Neuronal stem cell (in vitro differentiated cells): Measurements from ENCODE around the gene SHC2.
"Not testable (repeated sequence)": the region's sequence is repeated elsewhere in the genome, so short reads cannot be mapped to it uniquely, and the experiment has no call there.

Experiments
- DNase-seq: peaks from one replicate; pipeline ENCODE4 v3.0.0-alpha.2; 2013; ENCODE audit warnings: low spot score
- H2AFZ ChIP-seq: one replicate; pipeline ENCODE4 v1.6.1; 2013; ENCODE audit warnings: mild to moderate bottlenecking, low read length, inconsistent platforms
- H2AK5ac ChIP-seq: 2 replicates; pipeline ENCODE4 v1.6.1; 2013; ENCODE audit warnings: low read depth, mild to moderate bottlenecking, inconsistent platforms, low read length, moderate library complexity, mixed read lengths
- H2BK120ac ChIP-seq: 2 replicates; pipeline ENCODE4 v1.6.1; 2013; ENCODE audit warnings: low read depth, mild to moderate bottlenecking, inconsistent platforms, low read length, moderate library complexity, mixed read lengths
- H2BK12ac ChIP-seq: one replicate; pipeline ENCODE4 v1.6.1; 2013; ENCODE audit warnings: low read length, inconsistent platforms
- H2BK15ac ChIP-seq: 2 replicates; pipeline ENCODE4 v1.6.1; 2013; ENCODE audit warnings: mild to moderate bottlenecking, low read length, inconsistent platforms, mixed read lengths
- H2BK5ac ChIP-seq: one replicate; pipeline ENCODE4 v1.6.1; 2013; ENCODE audit warnings: inconsistent platforms, mild to moderate bottlenecking, low read length, moderate library complexity
- H3K14ac ChIP-seq: one replicate; pipeline ENCODE4 v1.6.1; 2013; ENCODE audit warnings: low read length, inconsistent platforms
- H3K18ac ChIP-seq: 2 replicates; pipeline ENCODE4 v1.6.1; 2013; ENCODE audit warnings: low read length, inconsistent platforms
- H3K23ac ChIP-seq: 2 replicates; pipeline ENCODE4 v1.6.1; 2013; ENCODE audit warnings: low read depth, mild to moderate bottlenecking, mixed read lengths, low read length, inconsistent platforms; ENCODE audit not compliant: poor library complexity
- H3K27ac ChIP-seq: replicated peaks from 3 replicates; pipeline ENCODE4 v1.5.1; 2013; ENCODE audit warnings: low read length, inconsistent platforms
- H3K27me3 ChIP-seq, 3 experiments: 2 replicates each; pipeline ENCODE4 v1.6.1; 2013; ENCODE audit warnings: low read length in 3 of 3, mild to moderate bottlenecking in 2 of 3, inconsistent platforms in 1 of 3, low read depth in 1 of 3, mixed read lengths in 1 of 3, moderate library complexity in 1 of 3; ENCODE audit not compliant: control insufficient read depth in 3 of 3, insufficient read depth in 3 of 3
- H3K36me3 ChIP-seq, 2 donors: replicated peaks in 1 of 2; 2 replicates each; pipeline ENCODE4 v1.6.1; 2013; ENCODE audit warnings: low read length in 2 of 2; ENCODE audit not compliant: control insufficient read depth in 2 of 2, insufficient read depth in 2 of 2
- H3K4ac ChIP-seq: 2 replicates; pipeline ENCODE4 v1.6.1; 2013; ENCODE audit warnings: inconsistent platforms, mild to moderate bottlenecking, low read length, moderate library complexity
- H3K4me1 ChIP-seq, 2 donors: 1 replicate in 1 of 2; 2 replicates in 1 of 2; pipeline ENCODE4 v1.6.1; 2013; ENCODE audit warnings: low read length in 2 of 2, low read depth in 1 of 2; ENCODE audit not compliant: control insufficient read depth in 2 of 2, insufficient read depth in 1 of 2
- H3K4me2 ChIP-seq: one replicate; pipeline ENCODE4 v1.6.1; 2013; ENCODE audit warnings: mild to moderate bottlenecking, low read length, inconsistent platforms; ENCODE audit not compliant: insufficient read depth, poor library complexity, severe bottlenecking
- H3K4me3 ChIP-seq, 2 donors: 2 replicates each; pipeline ENCODE4 v1.5.1; 2013; ENCODE audit warnings: low read length in 2 of 2, mild to moderate bottlenecking in 2 of 2, inconsistent platforms in 1 of 2, moderate library complexity in 1 of 2
- H3K79me1 ChIP-seq: one replicate; pipeline ENCODE4 v1.6.1; 2013; ENCODE audit warnings: low read depth, mild to moderate bottlenecking, inconsistent platforms, low read length, moderate library complexity
- H3K9ac ChIP-seq: one replicate; pipeline ENCODE4 v1.6.1; 2013; ENCODE audit warnings: mild to moderate bottlenecking, low read depth, low read length, inconsistent platforms; ENCODE audit not compliant: poor library complexity
- H3K9me3 ChIP-seq, 2 donors: replicated peaks in 1 of 2; 2 replicates each; pipeline versions ENCODE3 to v1.6.1; 2013; ENCODE audit warnings: low read length in 2 of 2, mild to moderate bottlenecking in 2 of 2, inconsistent platforms in 1 of 2, low read depth in 1 of 2, mixed read lengths in 1 of 2, moderate library complexity in 1 of 2; ENCODE audit not compliant: control insufficient read depth in 2 of 2, insufficient read depth in 1 of 2
- H4K8ac ChIP-seq: one replicate; pipeline ENCODE4 v1.6.1; 2013; ENCODE audit warnings: low read depth, mild to moderate bottlenecking, inconsistent platforms, low read length, moderate library complexity
- H4K91ac ChIP-seq: one replicate; pipeline ENCODE4 v1.6.1; 2013; ENCODE audit warnings: low read length, low read depth, mild to moderate bottlenecking, inconsistent platforms; ENCODE audit not compliant: poor library complexity
- WGBS, 2 donors: extraction: QIAGEN DNeasy Blood & Tissue Kit; methylation state at CpG; one replicate each; pipeline ENCODE4 v1.1.7; 2013; ENCODE audit warnings: missing lambda C conversion rate in 2 of 2, mixed read lengths in 1 of 2; ENCODE audit not compliant: insufficient read length in 2 of 2, insufficient replicate concordance in 1 of 2; ENCODE audit errors: extremely low coverage in 2 of 2; 5-methylcytosine and 5-hydroxymethylcytosine counted together

SHC2 gene

GRCh38 chr19:394857-395256 lies 66.0 kb downstream of the SHC2 start:
- not testable (repeated sequence) for H3K36me3 ChIP-seq, H3K27me3 ChIP-seq, H3K4me1 ChIP-seq, H3K4me2 ChIP-seq, H3K4ac ChIP-seq, H4K91ac ChIP-seq, DNase-seq, H3K23ac ChIP-seq, H3K18ac ChIP-seq, H3K27ac ChIP-seq, H2BK15ac ChIP-seq, H4K8ac ChIP-seq, H2BK12ac ChIP-seq, H3K14ac ChIP-seq, H2AK5ac ChIP-seq, H3K9ac ChIP-seq, H3K79me1 ChIP-seq, H2AFZ ChIP-seq, H2BK120ac ChIP-seq, H2BK5ac ChIP-seq, H3K4me3 ChIP-seq, H3K9me3 ChIP-seq
- 100% methylated on average over 1 of the region's 1 CpG; no CpG with 5 or more reads in 1 of the 2 donors for WGBS, 2 donors

DNA sequence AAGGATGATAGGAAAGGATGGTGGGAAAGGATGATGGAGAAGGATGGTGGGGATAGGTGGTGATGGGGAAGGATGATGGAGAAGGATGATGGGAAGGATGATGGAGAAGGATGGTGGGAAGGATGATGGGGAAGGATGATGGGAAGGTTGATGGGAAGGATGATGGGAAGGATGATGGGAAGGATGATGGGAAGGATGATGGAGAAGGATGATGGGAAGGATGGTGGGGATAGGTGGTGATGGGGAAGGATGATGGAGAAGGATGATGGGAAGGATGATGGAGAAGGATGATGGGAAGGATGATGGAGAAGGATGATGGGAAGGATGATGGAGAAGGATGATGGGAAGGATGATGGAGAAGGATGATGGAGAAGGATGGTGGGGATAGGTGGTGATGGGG lies 67.3 kb downstream of the SHC2 start:
- H3K14ac ChIP-seq: peak overlapping the region; percentile 84
- not testable (repeated sequence) for H3K4me2 ChIP-seq, H3K27ac ChIP-seq, H3K27me3 ChIP-seq, H3K4ac ChIP-seq, H3K36me3 ChIP-seq, H3K79me1 ChIP-seq, H3K4me1 ChIP-seq, H3K9me3 ChIP-seq, H4K91ac ChIP-seq, H2AFZ ChIP-seq, H3K4me3 ChIP-seq, H2BK120ac ChIP-seq, H2BK15ac ChIP-seq, H3K18ac ChIP-seq, H2BK12ac ChIP-seq, DNase-seq, H2BK5ac ChIP-seq
- H2AK5ac ChIP-seq: peak overlapping the region; percentile 69
- H4K8ac ChIP-seq: peak overlapping the region; percentile 25
- H3K23ac ChIP-seq: peak overlapping the region; percentile 9
- peak overlapping the region; percentile 54 for H3K9ac ChIP-seq

- Histone ChIP-seq H2AK5ac (peak overlapping the region; percentile 61), H2BK5ac (peak overlapping the region; percentile 54), H4K91ac (peak overlapping the region; percentile 3), H3K14ac (no peak overlapping the region), H3K18ac (peak overlapping the region; percentile 79), H2BK120ac (no peak overlapping the region), H3K79me1 (no peaks in the 10 kb centered on the region), H3K4me3 (peak overlapping the region in 1 of 2 donors; percentile 38), H3K27ac (no peak overlapping the region), H3K4me2 (no peak overlapping the region), H2AFZ (no peak overlapping the region), H4K8ac (no peak overlapping the region), H3K23ac (peak overlapping the region; percentile 76), H2BK15ac (peak overlapping the region; percentile 74), H3K9me3 (peaks cover 4 to 5% of the 10 kb centered on the region in 2 donors), H3K4me1 (peaks cover 0 to 7% of the 10 kb centered on the region in 2 donors), H3K9ac (no peak overlapping the region), H3K4ac (no peak overlapping the region), H2BK12ac (peak overlapping the region; percentile 65), H3K36me3 (no peaks in the 10 kb centered on the region), H3K27me3 (peaks cover 0 to 2% (median 0%) of the 10 kb centered on the region in 3 experiments)
- no peak for DNase-seq
- no CpG with 5 or more reads among the region's 17 CpGs for WGBS, 2 donors
These were observed 68.4 kb downstream of the SHC2 start for GRCh38 chr19:392375-392970.

DNA sequence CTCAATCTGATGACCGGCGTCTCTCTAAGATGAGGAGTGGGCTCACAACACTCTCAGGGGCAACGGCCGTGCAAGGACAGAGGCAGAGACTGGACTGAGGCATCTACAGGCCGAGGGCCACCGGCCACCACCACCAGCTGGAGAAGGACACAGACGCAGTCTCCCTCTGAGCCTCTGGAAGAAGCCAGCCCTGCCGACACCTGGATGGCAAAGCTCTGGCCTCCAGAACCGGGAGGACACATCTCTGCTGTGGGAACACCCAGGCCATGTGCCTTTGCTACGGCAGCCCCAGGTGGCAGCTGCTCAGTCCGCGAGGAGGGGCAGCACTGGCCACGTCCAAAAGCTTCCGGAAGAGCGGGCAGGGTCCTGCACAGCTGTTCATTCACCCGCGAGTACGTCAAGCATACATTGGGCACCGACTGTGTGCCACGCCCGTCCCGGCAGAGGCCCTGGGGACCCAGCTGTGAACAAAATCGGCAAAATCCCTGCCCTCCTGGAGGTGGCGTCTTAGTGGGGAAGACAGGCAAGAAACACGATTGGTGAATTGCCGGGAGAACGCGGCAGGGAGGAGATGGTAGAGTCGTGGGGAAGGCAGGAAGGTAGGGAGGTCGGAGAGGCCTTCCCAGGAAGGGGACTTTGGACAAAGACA lies 69.0 kb downstream of the SHC2 start:
- H4K91ac ChIP-seq: peak overlapping the region; percentile 75
- no peak overlapping the region for H4K8ac ChIP-seq
- H3K14ac ChIP-seq: peak overlapping the region; percentile 75
- peak overlapping the region; percentile 65 for H2BK12ac ChIP-seq
- DNase-seq: no peak
- no peak overlapping the region for H3K4me2 ChIP-seq
- H2AFZ ChIP-seq: no peak overlapping the region
- H3K4ac ChIP-seq: peak overlapping the region; percentile 19
- peak overlapping the region; percentile 54 for H2BK5ac ChIP-seq
- peak overlapping the region; percentile 54 for H2BK120ac ChIP-seq
- H2AK5ac ChIP-seq: peak overlapping the region; percentile 97
- H3K4me3 ChIP-seq: no peak overlapping the region
- peaks cover 4 to 5% of the 10 kb centered on the region in 2 donors for H3K9me3 ChIP-seq
- H3K79me1 ChIP-seq: no peaks in the 10 kb centered on the region
- H3K36me3 ChIP-seq: no peaks in the 10 kb centered on the region
- H3K27ac ChIP-seq: no peak overlapping the region
- peaks cover 0 to 2% (median 0%) of the 10 kb centered on the region in 3 experiments for H3K27me3 ChIP-seq
- peak overlapping the region; percentile 80 for H3K18ac ChIP-seq
- H3K9ac ChIP-seq: no peak overlapping the region
- H2BK15ac ChIP-seq: peak overlapping the region; percentile 74
- peak overlapping the region; percentile 76 for H3K23ac ChIP-seq
- WGBS, 2 donors: no CpG with 5 or more reads among the region's 30 CpGs
- H3K4me1 ChIP-seq: peaks cover 0 to 8% of the 10 kb centered on the region in 2 donors
